Measurements from ENCODE around the gene TNP1.

Gene TNP1

GRCh38 chr2:216872040-216872439 lies 12.2 kb upstream of the TNP1 start:
- Histone ChIP-seq H3K27me3 (ENCODE audit: insufficient read depth, low read depth) (no peaks in the 10 kb centered on the region), H2AFZ (ENCODE audit: low read depth) (no peak overlapping the region), H3K4me1 (ENCODE audit: low read depth, poor library complexity, severe bottlenecking) (no peaks in the 10 kb centered on the region), H3K4me3 (IDR thresholded peaks at IDR 0.05; ENCODE audit: insufficient read depth, low read depth, low read length) (no peak overlapping the region), H3K27ac (no peak overlapping the region), H3K4me2 (no peak overlapping the region), H4K20me1 (ENCODE audit: insufficient read depth) (no peaks in the 10 kb centered on the region), H3K9ac (no peak overlapping the region), H3K36me3 (ENCODE audit: insufficient read depth) (no peaks in the 10 kb centered on the region), H3K79me2 (ENCODE audit: insufficient read depth, low read depth) (no peaks in the 10 kb centered on the region)
- no peak for TF ChIP-seq CTCF (conservative IDR thresholded peaks at IDR 0.05; ENCODE audit: low read depth, low read length)

DNA sequence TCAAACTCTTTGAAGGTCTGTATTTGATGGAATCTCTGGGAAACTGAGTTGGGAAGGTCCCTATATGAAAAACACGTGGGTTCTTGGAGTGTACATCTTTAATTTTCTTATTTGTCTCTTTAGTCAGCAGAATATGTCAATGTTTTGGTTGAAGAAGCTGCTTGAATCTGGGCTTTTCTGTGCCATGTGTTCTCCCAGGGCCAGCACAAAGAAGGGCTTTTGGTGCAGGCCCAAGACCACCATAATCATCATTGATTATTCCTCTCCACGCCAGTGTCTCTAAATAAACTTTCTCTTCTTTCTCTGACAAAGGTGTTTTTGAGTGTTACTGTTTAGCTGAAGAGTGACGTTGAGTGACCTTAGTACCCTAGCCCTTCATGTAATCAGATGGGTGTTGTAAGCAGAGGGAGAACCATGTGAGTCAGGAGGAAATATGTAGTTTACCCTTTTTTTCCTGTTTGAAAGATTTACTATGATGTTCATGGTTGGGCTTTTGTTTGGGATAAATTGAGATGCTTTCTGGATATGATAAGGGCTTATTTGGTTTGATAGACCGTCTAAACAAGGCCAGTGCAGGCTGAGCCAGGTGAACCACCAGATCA lies 11.6 kb upstream of the TNP1 start:
- H3K27ac ChIP-seq, result no peak overlapping the region
- no peaks in the 10 kb centered on the region for H3K4me1 ChIP-seq (ENCODE audit: low read depth, poor library complexity, severe bottlenecking)
- no peak overlapping the region for H3K4me3 ChIP-seq (IDR thresholded peaks at IDR 0.05; ENCODE audit: insufficient read depth, low read depth, low read length)
- H3K27me3 ChIP-seq (ENCODE audit: insufficient read depth, low read depth), result no peaks in the 10 kb centered on the region
- no peak overlapping the region for H2AFZ ChIP-seq (ENCODE audit: low read depth)
- no peaks in the 10 kb centered on the region for H3K79me2 ChIP-seq (ENCODE audit: insufficient read depth, low read depth)
- no peaks in the 10 kb centered on the region for H4K20me1 ChIP-seq (ENCODE audit: insufficient read depth)
- H3K36me3 ChIP-seq (ENCODE audit: insufficient read depth), result no peaks in the 10 kb centered on the region
- no peak overlapping the region for H3K9ac ChIP-seq
- no peak for TF ChIP-seq CTCF (conservative IDR thresholded peaks at IDR 0.05; ENCODE audit: low read depth, low read length)
- H3K4me2 ChIP-seq, result no peak overlapping the region

- H3K4me1 ChIP-seq (ENCODE audit: low read depth, poor library complexity, severe bottlenecking), result no peaks in the 10 kb centered on the region
- H2AFZ ChIP-seq (ENCODE audit: low read depth), result no peak overlapping the region
- no peak overlapping the region for H3K4me2 ChIP-seq
- H3K79me2 ChIP-seq (ENCODE audit: insufficient read depth, low read depth), result no peaks in the 10 kb centered on the region
- H3K27me3 ChIP-seq (ENCODE audit: insufficient read depth, low read depth), result no peaks in the 10 kb centered on the region
- no peak overlapping the region for H3K4me3 ChIP-seq (IDR thresholded peaks at IDR 0.05; ENCODE audit: insufficient read depth, low read depth, low read length)
- no peak for TF ChIP-seq CTCF (conservative IDR thresholded peaks at IDR 0.05; ENCODE audit: low read depth, low read length)
- no peak overlapping the region for H3K9ac ChIP-seq
- no peaks in the 10 kb centered on the region for H4K20me1 ChIP-seq (ENCODE audit: insufficient read depth)
- no peak overlapping the region for H3K27ac ChIP-seq
- no peaks in the 10 kb centered on the region for H3K36me3 ChIP-seq (ENCODE audit: insufficient read depth)
These were observed 10.9 kb upstream of the TNP1 start for GRCh38 chr2:216870508-216871332.

DNA sequence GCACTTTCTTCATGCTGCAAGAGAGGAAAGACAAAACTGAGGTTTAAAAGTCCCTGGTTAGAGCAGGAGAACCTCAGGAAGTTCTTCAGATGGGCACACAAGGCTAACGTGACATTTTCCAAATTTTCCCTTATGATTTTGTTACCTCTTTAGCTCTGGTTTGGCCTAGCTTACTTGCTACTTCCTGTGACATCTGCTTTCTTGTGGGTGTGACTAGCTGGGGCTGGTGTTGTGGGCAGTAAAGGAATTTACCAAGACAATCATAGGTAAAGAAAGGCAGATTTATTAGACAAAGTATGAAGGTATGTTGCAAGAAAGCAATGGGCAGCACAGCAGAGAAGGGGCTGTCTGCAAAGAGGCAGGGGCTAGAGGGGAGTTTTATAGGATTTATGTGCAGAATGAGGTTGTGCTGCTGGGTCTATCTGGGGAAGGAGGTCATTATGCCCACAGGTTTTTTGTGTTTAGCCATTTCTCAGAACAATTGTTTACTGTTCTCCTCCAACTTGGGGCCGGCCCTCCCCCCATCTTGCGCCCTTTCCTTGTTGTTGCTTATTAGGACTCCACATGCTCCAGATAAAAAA lies 6.7 kb upstream of the TNP1 start:
- H3K36me3 ChIP-seq (ENCODE audit: insufficient read depth), result no peaks in the 10 kb centered on the region
- H3K27me3 ChIP-seq (ENCODE audit: insufficient read depth, low read depth), result no peaks in the 10 kb centered on the region
- H3K27ac ChIP-seq, result no peak overlapping the region
- H3K4me3 ChIP-seq (IDR thresholded peaks at IDR 0.05; ENCODE audit: insufficient read depth, low read depth, low read length), result no peak overlapping the region
- H4K20me1 ChIP-seq (ENCODE audit: insufficient read depth), result no peaks in the 10 kb centered on the region
- no peak overlapping the region for H2AFZ ChIP-seq (ENCODE audit: low read depth)
- H3K79me2 ChIP-seq (ENCODE audit: insufficient read depth, low read depth), result no peaks in the 10 kb centered on the region
- no peak overlapping the region for H3K4me2 ChIP-seq
- TF ChIP-seq CTCF (conservative IDR thresholded peaks at IDR 0.05; ENCODE audit: low read depth, low read length), result no peak
- no peak overlapping the region for H3K9ac ChIP-seq
- no peaks in the 10 kb centered on the region for H3K4me1 ChIP-seq (ENCODE audit: low read depth, poor library complexity, severe bottlenecking)
